Rectal smooth muscle tissue (tissue), 1 donor: ENCODE data around the gene NACA2.
"Not testable (repeated sequence)": the region's sequence is repeated elsewhere in the genome, so short reads cannot be mapped to it uniquely, and the experiment has no call there.

Experiments used
- H3K27ac ChIP-seq: one replicate; pipeline ENCODE4 v1.7.0; 2013; ENCODE audit warnings: low read depth, low read length, inconsistent platforms
- H3K27me3 ChIP-seq: one replicate; pipeline ENCODE4 v1.7.0; 2013; ENCODE audit warnings: low read length; ENCODE audit not compliant: control insufficient read depth, insufficient read depth
- H3K36me3 ChIP-seq: one replicate; pipeline ENCODE4 v1.7.0; 2013; ENCODE audit warnings: low read length; ENCODE audit not compliant: control insufficient read depth, insufficient read depth
- H3K4me1 ChIP-seq: one replicate; pipeline ENCODE4 v1.7.0; 2013; ENCODE audit warnings: low read length; ENCODE audit not compliant: control insufficient read depth, insufficient read depth
- H3K4me3 ChIP-seq: one replicate; pipeline ENCODE4 v1.7.0; 2013; ENCODE audit warnings: low read length
- H3K9ac ChIP-seq: one replicate; pipeline ENCODE4 v1.7.0; 2013; ENCODE audit warnings: low read length

NACA2 gene

DNA sequence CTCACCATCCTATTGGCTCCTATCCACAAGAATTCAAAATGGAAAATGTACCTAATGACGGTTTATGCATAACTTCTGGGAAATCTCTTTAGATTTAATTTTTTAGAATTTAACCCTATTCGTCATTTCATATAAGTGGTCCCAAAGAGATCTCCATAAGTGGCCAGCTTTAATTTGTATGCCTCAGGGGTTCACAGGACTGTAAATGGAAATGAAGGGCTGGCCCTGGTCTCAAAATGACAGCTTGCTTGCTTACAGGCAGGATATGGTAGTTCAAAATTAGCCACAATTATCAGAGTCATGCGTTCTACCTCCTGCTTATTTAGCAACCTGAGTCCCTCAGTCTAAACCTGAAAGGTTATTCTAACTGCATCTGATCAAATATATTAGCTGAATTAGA, 6.6 kb upstream of the NACA2 start:
- Histone ChIP-seq H3K4me3 (no peak overlapping the region), H3K27me3 (no peaks in the 10 kb centered on the region), H3K9ac (no peak overlapping the region), H3K4me1 (no peaks in the 10 kb centered on the region), H3K36me3 (no peaks in the 10 kb centered on the region), H3K27ac (no peak overlapping the region)

GRCh38 chr17:61595418-61596186, 4.6 kb upstream of the NACA2 start:
- H3K27ac ChIP-seq, result no peak overlapping the region
- no peak overlapping the region for H3K9ac ChIP-seq
- H3K4me1 ChIP-seq, result no peaks in the 10 kb centered on the region
- H3K27me3 ChIP-seq, result no peaks in the 10 kb centered on the region
- no peaks in the 10 kb centered on the region for H3K36me3 ChIP-seq
- H3K4me3 ChIP-seq, result no peak overlapping the region

DNA sequence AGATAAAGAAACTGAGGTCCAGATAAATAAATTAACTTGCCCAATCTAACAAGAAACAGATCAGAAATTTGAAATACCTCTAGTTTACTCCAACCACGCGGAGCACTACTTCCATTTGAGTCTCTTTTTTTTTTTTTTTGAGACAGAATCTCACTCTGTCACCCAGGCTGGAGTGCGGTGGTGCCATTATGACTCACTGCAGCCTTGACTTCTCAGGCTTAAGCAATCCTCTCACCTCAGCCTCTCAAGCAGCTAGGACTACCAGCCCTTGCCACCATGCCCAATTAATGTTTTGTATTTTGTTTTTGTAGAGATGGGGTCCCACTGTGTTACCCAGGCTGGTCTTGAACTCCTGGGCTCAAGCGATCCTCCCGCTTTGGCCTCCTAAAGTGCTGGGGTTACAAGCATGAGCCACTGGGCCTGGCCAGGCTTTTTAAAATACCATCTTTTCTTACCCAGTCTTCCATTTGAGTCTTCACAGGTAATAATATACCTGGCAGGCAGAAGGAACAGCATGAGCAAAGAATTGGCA, 3.3 kb upstream of the NACA2 start:
- no peaks in the 10 kb centered on the region for H3K27me3 ChIP-seq

DNA sequence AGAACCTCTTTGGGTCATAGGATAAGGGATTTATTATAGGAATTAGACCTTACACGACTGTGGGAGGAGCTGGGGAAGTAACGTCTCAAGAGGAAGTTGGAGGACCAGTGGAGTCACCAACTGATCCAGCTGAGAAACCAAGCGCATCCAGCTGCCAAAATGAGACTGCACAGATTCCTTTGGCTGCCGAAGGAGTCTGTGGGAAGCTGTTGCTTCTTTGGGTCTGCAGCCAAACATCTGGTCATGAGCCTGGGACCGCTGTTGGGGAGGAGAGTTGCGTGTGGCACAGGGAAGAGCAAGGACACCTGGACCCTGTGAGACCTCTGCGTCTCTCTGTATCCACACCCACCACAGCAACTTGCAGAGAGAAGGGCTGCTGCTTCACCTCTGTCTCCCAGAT, 2.4 kb upstream of the NACA2 start:
- no peaks in the 10 kb centered on the region for H3K36me3 ChIP-seq
- H3K4me3 ChIP-seq, result no peak overlapping the region
- no peak overlapping the region for H3K27ac ChIP-seq
- H3K27me3 ChIP-seq, result no peaks in the 10 kb centered on the region
- no peaks in the 10 kb centered on the region for H3K4me1 ChIP-seq
- no peak overlapping the region for H3K9ac ChIP-seq

More for the DNA sequence above, 3.3 kb upstream of the NACA2 start:
- no peak overlapping the region for H3K9ac ChIP-seq
- H3K27ac ChIP-seq, result no peak overlapping the region
- no peak overlapping the region for H3K4me3 ChIP-seq
- no peaks in the 10 kb centered on the region for H3K4me1 ChIP-seq
- H3K36me3 ChIP-seq, result no peaks in the 10 kb centered on the region

DNA sequence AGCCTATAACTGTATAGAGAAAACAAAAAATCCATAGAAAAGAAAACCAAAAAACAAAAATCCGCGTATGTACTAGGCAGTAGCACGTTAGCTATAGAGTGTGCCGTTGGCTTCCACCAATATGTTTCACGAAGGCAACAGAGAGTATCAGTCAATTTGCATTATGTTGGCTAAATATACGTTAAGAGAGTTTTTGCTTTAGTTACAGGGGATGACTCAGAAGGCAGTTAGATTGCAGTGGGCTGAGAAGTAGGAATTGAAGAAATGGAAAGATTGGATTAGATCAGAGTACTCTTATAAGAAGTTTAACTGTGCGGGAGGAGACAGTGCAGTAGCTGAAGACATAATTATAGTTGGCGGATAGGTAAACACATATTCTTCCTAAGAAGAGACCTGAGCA, 911 bp upstream of the NACA2 start:
- H3K27ac ChIP-seq, result no peak overlapping the region
- H3K4me1 ChIP-seq, result no peaks in the 10 kb centered on the region
- no peaks in the 10 kb centered on the region for H3K36me3 ChIP-seq
- no peak overlapping the region for H3K9ac ChIP-seq
- H3K27me3 ChIP-seq, result no peaks in the 10 kb centered on the region
- no peak overlapping the region for H3K4me3 ChIP-seq

- H3K36me3 ChIP-seq, result no peaks in the 10 kb centered on the region
- H3K9ac ChIP-seq, result no peak overlapping the region
- no peaks in the 10 kb centered on the region for H3K27me3 ChIP-seq
- H3K27ac ChIP-seq, result no peak overlapping the region
- H3K4me1 ChIP-seq, result no peaks in the 10 kb centered on the region
- H3K4me3 ChIP-seq, result no peak overlapping the region
These were observed 1.0 kb downstream of the NACA2 start for GRCh38 chr17:61589990-61590389.

DNA sequence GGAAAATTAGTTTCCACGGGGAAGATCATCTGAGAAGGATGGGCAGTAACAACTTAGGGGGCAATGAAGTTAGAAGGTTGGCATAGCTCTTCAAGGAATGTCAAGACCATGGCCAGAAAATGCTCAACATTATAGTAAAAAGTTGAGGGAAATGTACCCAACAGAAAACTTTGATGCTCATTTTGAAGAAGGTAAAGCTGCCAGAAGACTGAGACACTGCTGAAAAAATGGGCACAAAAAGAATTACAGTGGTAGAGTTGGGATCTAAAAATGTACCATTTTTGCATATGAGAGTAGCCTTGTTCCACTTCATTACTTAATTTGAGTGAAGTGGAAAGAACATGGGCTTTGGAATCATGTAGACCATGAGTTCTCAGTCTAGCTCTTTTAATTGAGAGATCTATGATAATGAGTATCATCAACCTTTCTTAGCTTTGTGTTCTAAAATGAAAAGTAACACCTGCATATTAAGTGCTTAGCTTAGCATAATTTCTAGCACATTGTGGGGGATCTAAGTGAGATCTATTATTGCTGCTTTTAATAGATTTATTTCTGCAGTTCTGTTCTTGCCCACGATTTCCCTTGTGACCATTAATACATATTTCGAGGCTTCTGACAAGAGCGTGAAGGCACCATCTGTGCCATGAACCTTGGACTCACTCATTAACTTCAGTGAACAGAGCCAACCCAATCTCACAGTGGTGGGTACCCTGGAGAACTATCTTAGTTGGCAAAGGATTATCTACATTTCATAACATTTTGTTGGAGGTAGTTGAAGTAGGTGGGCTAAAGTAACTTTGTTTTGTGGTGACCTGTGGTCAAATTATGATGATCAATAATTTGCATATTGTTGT, 3.0 kb downstream of the NACA2 start:
- no peaks in the 10 kb centered on the region for H3K27me3 ChIP-seq
- no peak overlapping the region for H3K9ac ChIP-seq
- H3K27ac ChIP-seq, result no peak overlapping the region
- H3K4me1 ChIP-seq, result no peaks in the 10 kb centered on the region
- no peak overlapping the region for H3K4me3 ChIP-seq
- no peaks in the 10 kb centered on the region for H3K36me3 ChIP-seq

DNA sequence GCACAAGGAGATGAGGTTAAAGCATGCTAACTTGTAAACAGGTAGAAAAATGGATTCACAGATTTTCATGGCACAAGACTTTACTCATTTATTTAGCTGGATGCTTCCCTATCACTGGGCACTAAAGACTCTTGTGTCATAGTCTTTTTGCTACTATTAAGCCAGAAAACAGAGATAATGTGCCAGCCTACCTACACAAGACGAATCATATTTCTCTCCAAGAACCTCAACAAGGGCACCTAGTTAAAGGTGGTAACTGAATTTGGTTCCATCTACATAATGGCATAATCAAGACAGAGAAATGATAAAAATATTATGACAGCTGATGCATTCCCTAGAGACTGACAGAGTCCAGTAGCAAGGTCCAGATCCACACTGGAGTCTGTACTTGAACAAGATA, 3.8 kb downstream of the NACA2 start:
- Histone ChIP-seq H3K36me3 (no peaks in the 10 kb centered on the region), H3K4me3 (no peak overlapping the region), H3K27ac (no peak overlapping the region), H3K27me3 (no peaks in the 10 kb centered on the region), H3K4me1 (no peaks in the 10 kb centered on the region), H3K9ac (no peak overlapping the region)

- not testable (repeated sequence) for H3K4me1 ChIP-seq
These were observed 4.4 kb downstream of the NACA2 start for GRCh38 chr17:61586622-61587021.

GRCh38 chr17:61586031-61586566, 4.9 kb downstream of the NACA2 start:
- Histone ChIP-seq H3K9ac (no peak overlapping the region), H3K27ac (no peak overlapping the region), H3K36me3 (no peaks in the 10 kb centered on the region), H3K4me3 (no peak overlapping the region), H3K27me3 (no peaks in the 10 kb centered on the region), H3K4me1 (no peaks in the 10 kb centered on the region)

More at GRCh38 chr17:61586622-61587021, 4.4 kb downstream of the NACA2 start:
- H3K27me3 ChIP-seq, H3K27ac ChIP-seq, H3K4me3 ChIP-seq, H3K36me3 ChIP-seq, H3K9ac ChIP-seq: not testable (repeated sequence)

DNA sequence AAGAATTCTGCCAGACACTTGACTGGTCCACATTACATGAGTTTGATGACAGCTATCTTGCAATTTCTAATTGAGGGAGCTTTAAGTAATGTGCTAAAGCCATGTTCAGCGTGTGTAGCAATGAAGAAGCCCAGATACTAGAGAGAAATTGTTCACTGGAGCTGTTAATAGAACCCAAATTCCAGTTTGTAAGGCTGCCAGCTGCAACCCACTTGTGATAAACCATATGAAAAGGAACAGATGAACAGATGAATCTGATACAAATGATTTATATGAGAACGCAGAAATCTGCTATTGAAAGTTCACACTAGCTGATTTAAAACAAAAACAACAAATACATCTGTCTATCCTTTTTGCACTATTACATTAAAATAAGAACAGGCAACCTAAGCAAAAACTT, 6.2 kb downstream of the NACA2 start:
- Histone ChIP-seq H3K27me3 (no peaks in the 10 kb centered on the region), H3K4me1 (no peaks in the 10 kb centered on the region), H3K27ac (no peak overlapping the region), H3K9ac (no peak overlapping the region), H3K4me3 (no peak overlapping the region), H3K36me3 (no peaks in the 10 kb centered on the region)

GRCh38 chr17:61584266-61584665, 6.8 kb downstream of the NACA2 start:
- H3K36me3 ChIP-seq, result no peaks in the 10 kb centered on the region
- H3K4me3 ChIP-seq, result no peak overlapping the region
- no peaks in the 10 kb centered on the region for H3K4me1 ChIP-seq

More at GRCh38 chr17:61584266-61584665, 6.8 kb downstream of the NACA2 start:
- Histone ChIP-seq H3K27me3 (no peaks in the 10 kb centered on the region), H3K9ac (no peak overlapping the region), H3K27ac (no peak overlapping the region)
